ENCODE measurements around the gene CD28.

DNA sequence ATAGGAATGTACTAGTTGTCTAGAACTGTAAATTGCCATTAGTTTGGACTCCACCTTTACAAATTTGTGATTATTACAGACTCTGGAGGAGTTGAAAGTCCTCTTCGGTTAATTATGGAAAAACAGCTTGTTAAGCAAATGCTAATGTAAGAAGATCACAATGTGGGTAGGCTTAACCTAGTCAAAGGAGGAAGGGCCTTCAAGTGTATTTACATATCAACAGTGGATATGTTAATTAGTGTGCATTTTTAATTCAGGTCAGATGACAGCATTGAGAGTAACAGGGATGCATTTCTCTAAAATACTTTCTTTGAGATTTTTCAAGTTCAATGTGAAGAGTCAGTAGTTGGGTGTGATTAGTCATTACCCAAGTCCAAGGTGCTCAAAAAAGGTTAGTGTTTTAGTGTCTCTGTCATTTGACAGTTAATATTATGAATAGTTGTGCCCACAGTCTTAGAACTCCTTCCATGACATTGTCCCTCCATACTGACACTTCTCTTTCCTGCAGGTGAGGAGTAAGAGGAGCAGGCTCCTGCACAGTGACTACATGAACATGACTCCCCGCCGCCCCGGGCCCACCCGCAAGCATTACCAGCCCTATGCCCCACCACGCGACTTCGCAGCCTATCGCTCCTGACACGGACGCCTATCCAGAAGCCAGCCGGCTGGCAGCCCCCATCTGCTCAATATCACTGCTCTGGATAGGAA lies 28.0 kb downstream of the CD28 start:
- TF ChIP-seq, protein P1, sequence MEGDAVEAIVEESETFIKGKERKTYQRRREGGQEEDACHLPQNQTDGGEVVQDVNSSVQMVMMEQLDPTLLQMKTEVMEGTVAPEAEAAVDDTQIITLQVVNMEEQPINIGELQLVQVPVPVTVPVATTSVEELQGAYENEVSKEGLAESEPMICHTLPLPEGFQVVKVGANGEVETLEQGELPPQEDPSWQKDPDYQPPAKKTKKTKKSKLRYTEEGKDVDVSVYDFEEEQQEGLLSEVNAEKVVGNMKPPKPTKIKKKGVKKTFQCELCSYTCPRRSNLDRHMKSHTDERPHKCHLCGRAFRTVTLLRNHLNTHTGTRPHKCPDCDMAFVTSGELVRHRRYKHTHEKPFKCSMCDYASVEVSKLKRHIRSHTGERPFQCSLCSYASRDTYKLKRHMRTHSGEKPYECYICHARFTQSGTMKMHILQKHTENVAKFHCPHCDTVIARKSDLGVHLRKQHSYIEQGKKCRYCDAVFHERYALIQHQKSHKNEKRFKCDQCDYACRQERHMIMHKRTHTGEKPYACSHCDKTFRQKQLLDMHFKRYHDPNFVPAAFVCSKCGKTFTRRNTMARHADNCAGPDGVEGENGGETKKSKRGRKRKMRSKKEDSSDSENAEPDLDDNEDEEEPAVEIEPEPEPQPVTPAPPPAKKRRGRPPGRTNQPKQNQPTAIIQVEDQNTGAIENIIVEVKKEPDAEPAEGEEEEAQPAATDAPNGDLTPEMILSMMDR (IDR thresholded peaks at IDR 0.05) = no peak
- TF ChIP-seq EP300 (IDR thresholded peaks at IDR 0.05) (no peak), POLR2A (IDR thresholded peaks at IDR 0.05) (no peak), POLR2AphosphoS5 (IDR thresholded peaks at IDR 0.05) (no peak)
